Stimulated activated CD8-positive, alpha-beta memory T cell treated with anti-CD3 and anti-CD28 coated beads, Interleukin-7, amount 100 ng/mL, for 48 hours (primary cell): ENCODE measurements around the gene ZNF672.
"Not testable (repeated sequence)": the region's sequence is repeated elsewhere in the genome, so short reads cannot be mapped to it uniquely, and the experiment has no call there.

ENCODE experiments used
- DNase-seq, 2 donors: peaks; one replicate each; pipeline ENCODE4 v3.0.0-alpha.2; 2020; ENCODE audit warnings: low read depth in 1 of 2; ENCODE audit errors: extremely low read depth in 1 of 2

ZNF672 gene

DNA sequence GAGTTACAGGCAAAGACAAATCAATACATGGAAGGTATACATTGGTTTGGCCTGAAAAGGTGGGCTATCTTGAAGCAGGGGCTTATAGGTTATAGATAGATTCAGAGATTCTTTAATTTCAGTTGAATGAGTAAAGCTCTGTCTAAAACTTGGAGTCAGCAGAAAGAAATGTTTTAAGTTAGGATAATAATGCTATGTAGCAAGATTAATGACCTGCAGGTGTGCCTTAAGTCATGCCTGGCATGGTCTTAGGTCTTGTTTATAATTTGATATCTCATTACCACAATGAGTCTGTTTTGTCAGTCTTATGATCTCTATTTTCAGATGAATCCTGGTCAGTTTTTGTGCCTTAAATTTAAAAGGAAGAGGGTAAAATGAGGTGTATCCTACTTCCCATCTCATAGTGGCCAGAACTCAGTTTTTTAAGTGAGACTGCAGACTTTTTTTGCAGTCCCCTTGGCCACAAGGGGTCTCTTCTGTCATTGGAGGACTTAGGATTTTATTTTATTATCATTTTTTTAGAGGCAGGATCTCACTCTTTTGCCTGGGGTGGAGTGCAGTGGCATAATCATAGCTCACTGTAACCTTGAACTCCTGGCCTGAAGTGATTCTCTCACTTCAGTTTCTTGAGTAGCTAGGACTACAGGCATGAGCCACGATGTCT is 46.7 kb downstream of the ZNF672 start:
- no peak for DNase-seq

- no peak for DNase-seq
Measured at GRCh38 chr1:248885646-248886045, 47.6 kb downstream of the ZNF672 start.

GRCh38 chr1:248886237-248886895 is 48.3 kb downstream of the ZNF672 start:
- DNase-seq, result no peak

- not testable (repeated sequence) for DNase-seq
Measured at GRCh38 chr1:248889914-248890243, 51.9 kb downstream of the ZNF672 start.

DNA sequence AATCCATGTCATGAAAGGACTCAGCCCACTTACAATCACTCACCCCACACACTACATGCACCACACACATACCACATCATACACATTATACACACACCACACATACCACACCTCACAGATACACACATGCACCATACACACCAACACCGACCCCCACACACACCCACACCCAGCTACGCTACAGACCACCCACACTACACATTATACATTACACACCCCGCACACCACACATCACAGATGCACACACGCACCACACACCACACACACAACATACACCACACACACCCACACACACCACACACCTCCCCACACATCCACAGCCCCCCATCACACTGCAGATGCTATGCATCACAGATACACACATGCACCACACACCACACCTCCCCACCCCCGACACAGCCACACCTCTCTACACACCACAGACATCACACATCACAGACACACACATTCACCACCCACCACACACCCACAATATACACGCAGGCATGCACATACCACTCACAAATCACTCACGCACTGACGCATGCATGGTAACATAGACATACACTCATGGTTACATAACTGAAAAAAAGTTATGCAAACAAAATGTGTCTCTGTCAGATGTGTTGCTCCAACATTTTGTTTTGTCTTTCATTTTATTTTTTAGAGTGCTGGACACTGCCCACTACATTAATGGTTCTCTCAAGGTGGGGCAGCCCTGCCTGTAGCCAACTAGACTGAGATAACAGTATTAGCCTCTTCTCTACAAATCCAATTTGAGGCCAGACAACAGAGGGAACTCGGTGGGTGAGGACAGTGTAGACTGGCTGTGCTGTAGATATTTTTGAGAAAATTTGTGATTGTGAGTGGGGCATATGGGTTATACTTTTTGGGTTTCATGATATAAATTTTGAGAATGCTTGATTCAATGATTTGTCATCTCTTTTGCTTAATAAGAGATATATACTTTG is 52.8 kb downstream of the ZNF672 start:
- no peak for DNase-seq

GRCh38 chr1:248891758-248892157 is 53.7 kb downstream of the ZNF672 start:
- DNase-seq, result no peak

GRCh38 chr1:248892590-248892989 is 54.6 kb downstream of the ZNF672 start:
- no peak for DNase-seq

DNA sequence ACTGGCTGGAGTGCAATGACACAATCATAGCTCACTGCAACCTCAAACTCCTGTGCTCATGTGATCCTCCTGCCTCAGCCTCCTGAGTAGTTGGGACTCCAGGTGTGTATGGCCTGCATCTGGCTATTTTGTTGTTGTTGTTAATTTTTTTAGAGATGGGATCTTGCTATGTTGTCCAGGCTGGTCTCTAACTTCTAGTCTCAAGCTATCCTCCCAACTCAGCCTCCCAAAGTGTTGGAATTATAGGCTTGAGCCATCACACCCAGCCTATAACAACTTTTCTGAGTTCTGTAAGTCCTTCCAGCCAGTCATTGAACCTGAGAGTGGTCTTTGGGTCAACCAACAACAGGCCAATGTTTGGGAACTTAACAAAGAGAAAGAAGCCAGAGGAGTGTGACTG is 56.8 kb downstream of the ZNF672 start:
- no peak for DNase-seq

GRCh38 chr1:248897412-248898337 is 59.7 kb downstream of the ZNF672 start:
- DNase-seq, result no peak
